22Rv1 (cell line): Measurements from ENCODE around the gene ZNG1A.
"Not testable (repeated sequence)": the region's sequence is repeated elsewhere in the genome, so short reads cannot be mapped to it uniquely, and the experiment has no call there.

Experiments
- CTCF ChIP-seq: fragments of 450-650 bp; IDR thresholded peaks from 2 replicates; pipeline ENCODE4 v1.5.1; 2017; ENCODE audit warnings: mild to moderate bottlenecking
- ZFX ChIP-seq: fragments of 450-650 bp; IDR thresholded peaks from 2 replicates; pipeline ENCODE4 v1.6.1; 2017; ENCODE audit warnings: antibody characterized with exemption, borderline replicate concordance

GRCh38 chr9:110672-111071 lies 68.2 kb downstream of the ZNG1A start:
- TF ChIP-seq CTCF, ZFX: not testable (repeated sequence)
